ENCODE results near the gene GDF3. TPM values are rescaled to one million over a fixed set of nuclear protein-coding genes. Genes with fewer than 3 reads are reported as not detected.
"Not testable (repeated sequence)": the region's sequence is repeated elsewhere in the genome, so short reads cannot be mapped to it uniquely, and the experiment has no call there.

GDF3 gene
- total RNA-seq, 2 experiments from 2014 or later = not detected

GRCh38 chr12:7642876-7643309 is 52.7 kb downstream of the GDF3 start:
- Mint-ChIP-seq H3K4me3 (no peak overlapping the region), H3K4me1 (ENCODE audit: low read depth) (peaks cover 25% of the 10 kb centered on the region), H3K36me3 (ENCODE audit: low read depth) (no peaks in the 10 kb centered on the region), H3K9me3 (no peaks in the 10 kb centered on the region), H3K27ac (no peak overlapping the region), H3K27me3 (peaks cover 5% of the 10 kb centered on the region)
- no peak for TF ChIP-seq CTCF (IDR thresholded peaks at IDR 0.05)
- Histone ChIP-seq H3K9me3 (ENCODE audit: control insufficient read depth in 1 of 2, insufficient read depth in 1 of 2, low read length in 2 of 2) (no peaks in the 10 kb centered on the region), H3K27me3 (ENCODE audit: control insufficient read depth in 1 of 2, insufficient read depth in 2 of 2, low read length in 2 of 2) (no peaks in the 10 kb centered on the region), H3K4me3 (ENCODE audit: low read length) (no peak overlapping the region), H3K36me3 (ENCODE audit: insufficient read depth, low read length) (no peaks in the 10 kb centered on the region), H3K4me1 (ENCODE audit: insufficient read depth, low read length) (peaks cover 33% of the 10 kb centered on the region), H3K27ac (ENCODE audit: low read depth in 1 of 2, low read length in 2 of 2) (no peak overlapping the region)
- ChIA-PET CTCF (interaction anchor here (1.4 kb wide), 1 partner anchor 11 kb away, joined by 3 read pairs; no protein-coding TSS in a partner anchor), POLR2A (no interaction called here)
- ATAC-seq (ENCODE audit: poor library complexity) = no peak
- peak in 3 of 14 experiments; percentile 20 to 40 (median 37) for DNase-seq
- intact Hi-C loops (cut with DNase I, micrococcal nuclease) = no loop called here

GRCh38 chr12:7642287-7642686 is 53.3 kb downstream of the GDF3 start:
- POLR2A ChIA-PET = interaction anchor here (1.3 kb wide), 1 partner anchor 422 kb away, joined by 3 read pairs; no protein-coding TSS in a partner anchor
- H3K9me3 ChIP-seq (ENCODE audit: control insufficient read depth in 1 of 2, insufficient read depth in 1 of 2, low read length in 2 of 2) = no peaks in the 10 kb centered on the region
- peaks cover 33% of the 10 kb centered on the region for H3K4me1 ChIP-seq (ENCODE audit: insufficient read depth, low read length)
- CTCF ChIA-PET = interaction anchor here (1.4 kb wide), 1 partner anchor 11 kb away, joined by 3 read pairs; no protein-coding TSS in a partner anchor
- H3K9me3 Mint-ChIP-seq = no peaks in the 10 kb centered on the region
- no peak for TF ChIP-seq CTCF (IDR thresholded peaks at IDR 0.05)
- no peak overlapping the region for H3K4me3 ChIP-seq (ENCODE audit: low read length)
- DNase-seq (no peak), ATAC-seq (ENCODE audit: poor library complexity) (no peak)
- H3K27ac Mint-ChIP-seq = no peak overlapping the region
- intact Hi-C loops (cut with DNase I, micrococcal nuclease) = no loop called here
- H3K36me3 Mint-ChIP-seq (ENCODE audit: low read depth) = no peaks in the 10 kb centered on the region
- H3K36me3 ChIP-seq (ENCODE audit: insufficient read depth, low read length) = no peaks in the 10 kb centered on the region
- H3K4me1 Mint-ChIP-seq (ENCODE audit: low read depth) = peaks cover 25% of the 10 kb centered on the region
- H3K27me3 Mint-ChIP-seq = peaks cover 9% of the 10 kb centered on the region
- H3K4me3 Mint-ChIP-seq = no peak overlapping the region
- H3K27me3 ChIP-seq (ENCODE audit: control insufficient read depth in 1 of 2, insufficient read depth in 2 of 2, low read length in 2 of 2) = no peaks in the 10 kb centered on the region
- H3K27ac ChIP-seq (ENCODE audit: low read depth in 1 of 2, low read length in 2 of 2) = no peak overlapping the region

- H3K9me3 Mint-ChIP-seq; H3K36me3 Mint-ChIP-seq (ENCODE audit: low read depth); CTCF ChIA-PET; H3K9me3 ChIP-seq (ENCODE audit: control insufficient read depth in 1 of 2, insufficient read depth in 1 of 2, low read length in 2 of 2); intact Hi-C loops (cut with DNase I, micrococcal nuclease); H3K27me3 ChIP-seq (ENCODE audit: control insufficient read depth in 1 of 2, insufficient read depth in 2 of 2, low read length in 2 of 2); H3K27me3 Mint-ChIP-seq; H3K36me3 ChIP-seq (ENCODE audit: insufficient read depth, low read length): not testable (repeated sequence)
- peak overlapping the region; percentile 51 for H3K4me3 ChIP-seq (ENCODE audit: low read length)
- peak overlapping the region; percentile 79 for H3K27ac Mint-ChIP-seq
- peaks cover 33% of the 10 kb centered on the region for H3K4me1 ChIP-seq (ENCODE audit: insufficient read depth, low read length)
- H3K4me1 Mint-ChIP-seq (ENCODE audit: low read depth) = peaks cover 25% of the 10 kb centered on the region
- peak overlapping the region; percentile 50 to 70 for H3K27ac ChIP-seq (ENCODE audit: low read depth in 1 of 2, low read length in 2 of 2)
- POLR2A ChIA-PET = interaction anchor here (1.2 kb wide), 1 partner anchor 622 kb away, joined by 4 read pairs; no protein-coding TSS in a partner anchor
- ATAC-seq (ENCODE audit: poor library complexity) (peak; percentile 50), DNase-seq (peak; percentile 35 to 84 (median 56))
- peak overlapping the region; percentile 87 for H3K4me3 Mint-ChIP-seq
Measured at GRCh38 chr12:7640123-7640995, 55.2 kb downstream of the GDF3 start.

Other genes starting within 250 kb of the GDF3 start
- gene CD163, start 192.0 kb downstream of the GDF3 start, total RNA-seq = 1 to 10 TPM; 1.1 TPM
- gene APOBEC1, start 29.9 kb downstream of the GDF3 start, total RNA-seq = not detected
- gene DPPA3, start 15.7 kb upstream of the GDF3 start, total RNA-seq = not detected
- under 1 TPM in 1 of 2 experiments, not detected in 1; 0.39 TPM for gene CLEC4C, start 51.6 kb upstream of the GDF3 start, total RNA-seq
- gene NANOGNB, start 69.4 kb upstream of the GDF3 start, total RNA-seq = not detected
- not detected for gene NANOG, start 93.6 kb upstream of the GDF3 start, total RNA-seq
- gene SLC2A14, start 177.1 kb upstream of the GDF3 start, total RNA-seq = under 1 TPM; 0.45 to 0.52 TPM
- gene SLC2A3, start 240.4 kb upstream of the GDF3 start, total RNA-seq = 100 to 1,000 TPM; 929 to 939 TPM

All from CD4-positive, alpha-beta T cell (primary cell).